GM21786 (cell line): Measurements from ENCODE around the gene OR1B1.
"Not testable (repeated sequence)": the region's sequence is repeated elsewhere in the genome, so short reads cannot be mapped to it uniquely, and the experiment has no call there.

Experiments
- ATAC-seq: cut with Tn5 transposase; IDR thresholded peaks from one replicate; pipeline ENCODE4 v1.9.1; 2021; ENCODE audit not compliant: unreplicated experiment

Gene OR1B1

GRCh38 chr9:122657527-122657926 lies at the start of gene OR1B1:
Gene OR1B1 (minus strand): TSS chr9:122657627.
- no peak for ATAC-seq

GRCh38 chr9:122695696-122696095 lies 38.3 kb upstream of the OR1B1 start:
- no peak for ATAC-seq

- ATAC-seq, result no peak
Observed at GRCh38 chr9:122684851-122685250, 27.4 kb upstream of the OR1B1 start.

- no peak for ATAC-seq
Observed at GRCh38 chr9:122672481-122672880, 15.1 kb upstream of the OR1B1 start.

- no peak for ATAC-seq
Observed at GRCh38 chr9:122661416-122661815, 4.0 kb upstream of the OR1B1 start, which contains the start of gene OR1L1. Gene OR1L1 (plus strand): TSS chr9:122661716. CDS start chr9:122661716, 0 bp downstream.

- no peak for ATAC-seq
Observed at GRCh38 chr9:122656378-122656777, 1.0 kb downstream of the OR1B1 start.

GRCh38 chr9:122642226-122642625 lies 15.2 kb downstream of the OR1B1 start:
- ATAC-seq, result no peak

GRCh38 chr9:122619996-122620395 lies 37.4 kb downstream of the OR1B1 start:
- no peak for ATAC-seq

GRCh38 chr9:122614362-122614761 lies 43.1 kb downstream of the OR1B1 start, which contains the start of gene OR1Q1:
Gene OR1Q1 (plus strand): TSS chr9:122614738. CDS start chr9:122614738, 0 bp downstream.
- no peak for ATAC-seq

GRCh38 chr9:122609804-122610203 lies 47.6 kb downstream of the OR1B1 start:
- no peak for ATAC-seq

- no peak for ATAC-seq
Observed at GRCh38 chr9:122606587-122606986, 50.8 kb downstream of the OR1B1 start.

- ATAC-seq, result no peak
Observed at GRCh38 chr9:122605691-122606090, 51.7 kb downstream of the OR1B1 start.

GRCh38 chr9:122583284-122583683 lies 74.1 kb downstream of the OR1B1 start, which contains the start of gene OR1L8:
Gene OR1L8 (minus strand): TSS chr9:122583384. CDS start chr9:122568477, 14,907 bp downstream.
- ATAC-seq, result not testable (repeated sequence)

- ATAC-seq, result no peak
Observed at GRCh38 chr9:122580360-122580759, 77.1 kb downstream of the OR1B1 start.

GRCh38 chr9:122579874-122580273 lies 77.6 kb downstream of the OR1B1 start:
- ATAC-seq, result no peak
